ENCODE results near the gene PUS7.
A peak's percentile ranks its signal among the peaks of the same experiment; 100 is the strongest.

- TF ChIP-seq CTCF (IDR thresholded peaks at IDR 0.05) (peak; percentile 91), ZFX (IDR thresholded peaks at IDR 0.05; ENCODE audit: borderline replicate concordance) (no peak)
These were observed 92.1 kb downstream of the PUS7 start for GRCh38 chr7:105429746-105430612.
